ENCODE measurements around the gene DCANP1. TPM values are rescaled to one million over a fixed set of nuclear protein-coding genes. Genes with fewer than 3 reads are reported as not detected.

DCANP1 gene
- total RNA-seq, 1 donor from 2014 or later: not detected

DNA sequence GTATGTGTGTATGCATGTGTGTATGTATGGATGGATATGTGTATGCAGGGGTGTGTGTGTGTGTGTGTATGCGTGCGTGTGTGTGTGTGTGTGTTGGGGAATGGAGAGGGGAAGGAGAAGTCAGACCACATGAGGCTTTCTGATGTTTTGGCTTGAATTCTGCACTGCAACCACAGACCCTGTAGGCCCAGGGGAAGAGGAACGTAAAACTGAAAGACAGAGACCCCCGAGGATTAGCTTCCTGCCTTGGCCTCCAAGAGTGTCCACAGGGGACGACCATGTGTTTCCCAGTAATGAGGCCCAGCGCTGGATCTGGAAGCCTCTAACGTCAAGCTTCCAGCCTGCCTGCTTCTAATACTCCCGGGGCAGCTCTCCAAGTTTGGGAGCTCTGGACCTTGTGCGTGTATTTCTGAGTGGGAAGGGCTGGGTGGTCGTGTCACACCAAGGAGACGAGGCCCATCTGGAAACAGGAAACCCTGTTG, 5.8 kb downstream of the DCANP1 start:
- TF ChIP-seq, protein P1, sequence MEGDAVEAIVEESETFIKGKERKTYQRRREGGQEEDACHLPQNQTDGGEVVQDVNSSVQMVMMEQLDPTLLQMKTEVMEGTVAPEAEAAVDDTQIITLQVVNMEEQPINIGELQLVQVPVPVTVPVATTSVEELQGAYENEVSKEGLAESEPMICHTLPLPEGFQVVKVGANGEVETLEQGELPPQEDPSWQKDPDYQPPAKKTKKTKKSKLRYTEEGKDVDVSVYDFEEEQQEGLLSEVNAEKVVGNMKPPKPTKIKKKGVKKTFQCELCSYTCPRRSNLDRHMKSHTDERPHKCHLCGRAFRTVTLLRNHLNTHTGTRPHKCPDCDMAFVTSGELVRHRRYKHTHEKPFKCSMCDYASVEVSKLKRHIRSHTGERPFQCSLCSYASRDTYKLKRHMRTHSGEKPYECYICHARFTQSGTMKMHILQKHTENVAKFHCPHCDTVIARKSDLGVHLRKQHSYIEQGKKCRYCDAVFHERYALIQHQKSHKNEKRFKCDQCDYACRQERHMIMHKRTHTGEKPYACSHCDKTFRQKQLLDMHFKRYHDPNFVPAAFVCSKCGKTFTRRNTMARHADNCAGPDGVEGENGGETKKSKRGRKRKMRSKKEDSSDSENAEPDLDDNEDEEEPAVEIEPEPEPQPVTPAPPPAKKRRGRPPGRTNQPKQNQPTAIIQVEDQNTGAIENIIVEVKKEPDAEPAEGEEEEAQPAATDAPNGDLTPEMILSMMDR (IDR thresholded peaks at IDR 0.05; ENCODE audit: insufficient read depth, low read length, severe bottlenecking): no peak
- DNase-seq (ENCODE audit: low read depth) (no peak), FAIRE-seq (no peak)
- Histone ChIP-seq H3K36me3 (ENCODE audit: control insufficient read depth, insufficient read depth, low read length) (no peaks in the 10 kb centered on the region), H3K4me3 (ENCODE audit: low read depth, low read length) (no peak overlapping the region), H3K27me3 (ENCODE audit: control insufficient read depth, insufficient read depth, low read length) (peaks cover 12% of the 10 kb centered on the region)

DNA sequence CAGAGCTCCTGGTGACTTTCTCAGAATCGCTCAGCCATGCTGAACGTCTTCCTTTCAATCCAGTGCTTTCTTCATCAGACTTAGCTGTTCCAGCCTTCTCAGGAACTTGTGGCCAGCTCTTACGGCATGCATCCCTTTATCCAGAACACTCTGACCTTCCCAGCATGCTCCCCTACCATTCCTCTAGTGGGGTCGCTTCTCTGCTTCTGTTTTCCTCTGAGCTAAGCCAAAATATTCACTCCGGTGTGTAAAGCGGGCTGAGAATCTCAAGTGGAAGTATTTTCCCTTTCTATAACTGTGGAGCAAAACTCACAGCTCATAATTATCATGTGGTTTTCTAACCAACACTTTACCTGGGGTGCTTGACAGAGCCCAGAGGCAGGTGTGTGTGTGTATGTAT, 6.2 kb downstream of the DCANP1 start:
- DNase-seq (ENCODE audit: low read depth): no peak
- FAIRE-seq: no peak

DNA sequence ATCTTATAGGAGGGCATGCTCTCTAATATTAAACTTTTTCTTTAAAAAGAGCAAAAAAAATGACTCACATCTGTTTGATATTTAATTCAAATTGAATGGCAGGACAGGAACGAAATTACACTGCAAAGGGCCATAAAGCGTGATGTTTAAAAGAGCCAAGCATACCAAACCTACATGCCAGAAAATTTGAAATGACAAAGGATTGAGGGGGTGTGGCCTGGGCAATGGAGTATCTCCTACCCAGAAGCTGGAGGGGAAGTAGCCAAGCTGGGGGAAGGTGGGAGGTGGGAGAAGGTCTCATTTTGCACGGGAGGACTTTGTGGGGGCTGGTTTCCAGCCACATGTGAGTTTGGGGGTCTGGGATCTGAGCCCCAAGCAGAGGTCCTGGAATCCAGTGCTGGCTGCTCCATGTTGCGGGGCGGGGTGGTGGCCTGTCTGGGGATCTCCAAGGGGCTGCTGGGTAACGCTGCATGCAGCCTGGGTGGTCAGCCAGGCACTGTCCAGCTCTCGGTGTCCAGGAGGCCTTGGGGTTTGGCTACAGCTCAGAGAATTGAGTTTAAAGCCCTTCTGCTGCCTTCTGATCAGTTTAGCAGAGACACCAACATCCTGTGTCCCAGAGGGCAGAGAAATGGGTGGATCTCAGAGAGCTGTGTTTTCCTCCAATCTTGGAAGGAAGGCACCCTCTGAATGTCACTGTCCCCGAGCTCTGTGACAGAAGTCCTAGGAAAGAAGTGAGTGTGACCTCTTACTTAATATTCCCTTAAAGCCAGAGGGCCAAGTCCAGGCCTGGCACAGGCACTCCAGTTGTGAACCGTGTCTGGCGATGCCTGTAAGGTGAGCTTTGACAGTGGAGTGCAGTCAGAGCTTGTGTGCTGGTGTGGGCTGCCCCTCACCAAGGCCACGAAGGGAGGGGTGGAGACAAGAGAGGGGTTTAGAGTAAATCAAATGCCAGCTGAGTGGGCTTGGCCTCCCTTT, 7.6 kb downstream of the DCANP1 start:
- H3K36me3 ChIP-seq (ENCODE audit: control insufficient read depth, insufficient read depth, low read length): no peaks in the 10 kb centered on the region
- peaks cover 10% of the 10 kb centered on the region for H3K27me3 ChIP-seq (ENCODE audit: control insufficient read depth, insufficient read depth, low read length)
- FAIRE-seq: no peak
- H3K4me3 ChIP-seq (ENCODE audit: low read depth, low read length): no peak overlapping the region
- TF ChIP-seq, protein P1 (IDR thresholded peaks at IDR 0.05; ENCODE audit: insufficient read depth, low read length, severe bottlenecking): no peak
- no peak for DNase-seq (ENCODE audit: low read depth)

More for the DNA sequence above, 6.2 kb downstream of the DCANP1 start:
- Histone ChIP-seq H3K4me3 (ENCODE audit: low read depth, low read length) (no peak overlapping the region), H3K27me3 (ENCODE audit: control insufficient read depth, insufficient read depth, low read length) (peaks cover 11% of the 10 kb centered on the region), H3K36me3 (ENCODE audit: control insufficient read depth, insufficient read depth, low read length) (no peaks in the 10 kb centered on the region)
- TF ChIP-seq, protein P1 (IDR thresholded peaks at IDR 0.05; ENCODE audit: insufficient read depth, low read length, severe bottlenecking): no peak

DNA sequence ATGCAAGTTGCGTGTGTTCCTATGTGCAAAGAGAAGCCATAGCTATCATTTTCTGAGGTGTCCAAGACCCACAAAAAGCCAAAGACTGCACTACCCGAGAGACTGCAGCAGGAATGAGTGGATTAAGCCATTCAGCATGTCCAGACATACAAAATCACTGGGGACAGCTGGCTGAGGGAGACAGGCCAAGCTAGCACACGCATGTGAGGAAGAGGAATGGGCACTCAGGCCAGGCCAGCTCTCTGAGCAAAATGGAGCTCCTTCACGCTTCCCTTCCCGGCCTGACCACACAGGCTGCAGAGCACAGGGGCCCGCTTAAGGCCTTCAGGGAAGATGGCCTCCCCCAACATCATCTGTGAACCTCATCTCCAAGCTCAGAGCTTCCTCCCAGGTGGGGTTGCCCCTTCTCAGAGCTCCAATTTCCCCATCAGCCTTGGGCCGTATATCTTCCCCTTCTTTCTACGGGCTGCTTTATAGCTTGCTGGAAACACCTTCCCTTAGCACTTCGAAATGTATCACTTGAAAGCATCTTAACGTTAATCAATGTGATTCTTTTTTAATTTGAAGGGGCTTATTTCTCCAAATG, 8.4 kb downstream of the DCANP1 start:
- Histone ChIP-seq H3K36me3 (ENCODE audit: control insufficient read depth, insufficient read depth, low read length) (no peaks in the 10 kb centered on the region), H3K4me3 (ENCODE audit: low read depth, low read length) (no peak overlapping the region), H3K27me3 (ENCODE audit: control insufficient read depth, insufficient read depth, low read length) (peaks cover 8% of the 10 kb centered on the region)
- FAIRE-seq: peak; percentile 84
- DNase-seq (ENCODE audit: low read depth): no peak
- TF ChIP-seq, protein P1 (IDR thresholded peaks at IDR 0.05; ENCODE audit: insufficient read depth, low read length, severe bottlenecking): no peak

DNA sequence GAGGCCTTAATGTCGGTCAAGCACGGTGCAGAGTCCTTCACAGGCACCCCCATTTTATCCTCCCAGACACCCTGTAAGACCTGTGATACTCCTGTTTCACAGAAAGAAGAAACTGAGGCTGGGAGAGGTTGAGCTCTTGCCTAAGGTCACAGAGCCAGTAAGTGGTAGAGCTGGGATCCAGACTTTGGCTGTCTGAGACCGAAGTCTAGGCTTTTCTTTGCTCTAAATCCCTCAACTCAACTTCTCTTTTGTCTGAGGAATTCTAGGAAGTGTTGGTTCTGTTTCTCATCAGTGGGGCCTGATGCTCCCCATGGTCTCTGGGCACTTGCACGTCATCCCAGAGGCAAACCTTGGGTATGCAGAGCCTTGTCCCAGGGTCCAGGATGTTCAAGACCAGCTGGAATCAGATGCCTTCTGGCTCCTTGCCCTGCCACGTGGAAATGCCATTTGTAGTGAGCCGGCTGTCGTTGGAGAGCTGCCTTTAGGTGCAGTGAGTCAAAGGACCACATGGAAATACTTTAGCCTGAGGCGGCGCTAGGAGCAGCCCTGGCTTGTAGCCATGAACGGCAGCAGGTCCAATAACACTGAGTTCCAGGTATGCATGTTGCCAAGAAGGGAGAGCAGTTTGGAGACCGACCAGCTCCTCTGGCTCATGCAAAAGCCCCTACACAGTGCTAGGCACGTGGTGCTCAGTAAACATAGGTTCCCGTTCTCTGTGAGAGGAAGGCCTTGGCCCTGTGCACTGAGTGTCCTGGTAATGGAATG, 9.2 kb downstream of the DCANP1 start:
- H3K36me3 ChIP-seq (ENCODE audit: control insufficient read depth, insufficient read depth, low read length): no peaks in the 10 kb centered on the region
- TF ChIP-seq, protein P1 (IDR thresholded peaks at IDR 0.05; ENCODE audit: insufficient read depth, low read length, severe bottlenecking): no peak
- FAIRE-seq: no peak
- peak; percentile 58 for DNase-seq (ENCODE audit: low read depth)
- peaks cover 6% of the 10 kb centered on the region for H3K27me3 ChIP-seq (ENCODE audit: control insufficient read depth, insufficient read depth, low read length)
- no peak overlapping the region for H3K4me3 ChIP-seq (ENCODE audit: low read depth, low read length)

Data from bronchial epithelial cell (primary cell).